EH (cell line): Measurements from ENCODE around the gene GAP43.

Experiments
- DNase-seq: peaks from one replicate; pipeline ENCODE4 v3.0.0-alpha.2; 2015; ENCODE audit warnings: low read depth

The GAP43 gene

DNA sequence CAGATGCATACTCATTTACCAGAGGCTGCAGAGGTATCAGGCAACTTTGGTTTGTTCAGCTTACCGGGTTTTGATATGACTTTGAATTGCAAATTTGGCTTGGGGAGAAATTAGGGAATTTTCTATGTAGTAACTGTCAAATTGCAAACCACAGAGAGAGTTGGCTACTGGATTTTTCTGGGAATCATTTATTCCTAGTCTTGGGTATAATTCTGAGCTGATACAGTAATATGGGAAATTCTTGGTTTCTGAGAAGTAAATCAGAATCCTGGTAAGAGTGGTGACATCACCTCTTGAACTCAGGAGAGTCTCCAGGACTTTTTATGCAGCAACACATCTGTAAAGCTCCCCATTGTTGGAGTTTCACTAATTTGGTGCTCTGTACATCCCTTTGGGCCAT, 39.0 kb downstream of the GAP43 start:
- DNase-seq = no peak

DNA sequence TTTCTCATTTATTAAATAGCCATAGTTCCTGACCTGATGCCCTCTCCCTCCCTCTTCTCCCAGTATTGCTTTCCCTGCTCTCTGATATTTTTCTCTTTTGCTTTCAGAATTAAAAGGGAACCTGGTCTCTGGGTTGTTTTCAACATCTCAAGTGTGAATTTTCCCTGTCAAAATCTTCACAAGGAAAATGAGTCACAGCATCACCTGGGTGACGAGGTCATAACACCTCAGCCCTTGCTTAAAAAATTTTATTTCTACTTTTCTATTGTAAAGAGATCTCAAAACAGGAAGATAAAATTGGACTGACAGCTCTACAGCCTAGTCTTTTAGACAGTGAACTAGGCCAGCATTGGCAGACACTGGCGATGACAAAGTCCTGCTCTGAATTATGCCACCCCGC, 40.1 kb downstream of the GAP43 start:
- no peak for DNase-seq

DNA sequence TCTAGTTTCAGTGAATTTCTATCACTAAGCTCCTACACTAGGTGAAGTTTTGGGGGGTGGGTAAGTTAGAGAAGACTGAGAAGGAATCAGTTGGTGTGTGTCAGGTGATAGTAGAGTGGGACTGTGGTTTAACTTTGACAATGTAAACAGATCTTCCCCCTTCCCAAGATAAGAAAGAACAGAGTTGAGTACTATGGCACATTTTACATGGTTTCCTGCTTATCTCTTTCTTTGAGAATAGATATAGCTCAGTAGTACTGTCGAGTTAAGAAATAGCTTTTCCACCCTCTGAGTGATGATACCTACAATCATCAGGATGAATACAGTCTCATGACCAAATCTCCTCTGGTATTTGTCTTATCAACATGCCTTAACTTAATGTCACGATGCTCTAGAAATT, 42.8 kb downstream of the GAP43 start:
- no peak for DNase-seq

DNA sequence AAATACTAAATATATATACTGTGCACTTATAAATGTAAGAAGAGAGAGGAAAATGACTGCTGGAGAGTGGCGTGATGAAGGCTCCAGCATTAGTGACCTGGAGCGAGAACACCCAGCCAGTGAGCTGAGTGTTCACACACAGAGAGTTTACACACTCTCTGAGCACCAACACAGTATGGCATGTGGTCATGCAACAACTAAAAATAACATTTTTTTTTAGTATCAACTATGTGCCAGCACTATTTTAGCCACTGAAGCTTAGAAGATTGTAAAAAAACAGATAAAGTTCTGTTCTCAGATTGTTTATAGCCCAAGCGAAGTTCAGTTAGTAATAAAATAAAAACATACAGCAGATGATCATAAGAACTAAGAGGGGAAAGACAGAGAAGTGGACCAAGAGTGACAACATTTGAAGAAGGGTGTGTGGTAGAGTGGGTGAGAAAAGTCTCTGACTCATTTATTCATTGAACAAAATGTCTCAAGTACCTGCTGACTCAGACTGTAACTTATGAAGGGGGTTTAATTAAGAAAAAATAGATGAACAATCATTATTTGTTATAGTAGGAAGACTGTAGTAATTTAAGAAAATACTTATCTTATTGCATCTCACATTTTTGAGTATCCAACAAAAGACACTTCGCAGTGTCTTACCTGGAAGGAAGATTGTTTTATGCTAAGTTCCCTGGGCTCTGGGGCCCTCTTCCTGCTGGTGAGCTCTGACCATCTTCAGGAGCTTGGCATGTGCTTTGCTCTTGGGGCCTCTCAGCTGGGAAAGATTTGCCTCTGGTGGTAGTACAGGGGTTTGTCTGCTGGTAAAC, 43.8 kb downstream of the GAP43 start:
- no peak for DNase-seq

DNA sequence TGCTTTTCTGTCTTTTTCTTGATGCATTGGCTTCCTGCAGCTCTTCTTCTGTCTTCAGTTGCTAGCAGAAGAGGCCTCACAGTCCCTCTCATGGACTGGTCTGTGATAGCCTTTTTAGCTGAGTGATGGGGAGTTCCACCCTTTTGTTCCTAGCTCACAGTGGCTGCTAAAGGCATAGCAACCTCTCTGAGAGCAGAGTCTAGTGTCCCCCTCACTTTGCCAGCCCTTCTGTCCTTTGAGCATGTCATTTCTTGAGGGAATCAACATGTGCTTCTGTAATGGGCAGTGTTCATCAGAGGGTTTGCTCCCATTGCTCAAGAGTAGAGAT, 44.4 kb downstream of the GAP43 start:
- DNase-seq = no peak

DNA sequence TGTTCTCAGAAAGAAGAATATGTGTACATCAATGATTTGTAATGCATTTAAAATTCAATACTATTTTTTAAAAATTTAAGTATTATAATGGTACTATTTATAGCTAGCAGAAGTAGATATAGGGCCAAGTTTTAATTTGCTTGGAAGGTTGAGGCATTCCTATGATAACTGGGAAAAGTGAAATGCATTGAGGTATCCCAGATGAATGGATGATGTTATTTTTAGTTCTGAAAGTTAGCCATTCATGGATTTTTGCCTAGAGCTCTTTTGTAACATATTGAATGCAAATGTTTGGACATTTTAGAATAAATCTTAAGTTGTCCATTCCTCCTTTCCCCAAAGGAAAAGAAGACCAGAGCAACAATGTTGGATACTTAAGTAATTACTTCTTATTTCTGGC, 47.6 kb downstream of the GAP43 start:
- no peak for DNase-seq

DNA sequence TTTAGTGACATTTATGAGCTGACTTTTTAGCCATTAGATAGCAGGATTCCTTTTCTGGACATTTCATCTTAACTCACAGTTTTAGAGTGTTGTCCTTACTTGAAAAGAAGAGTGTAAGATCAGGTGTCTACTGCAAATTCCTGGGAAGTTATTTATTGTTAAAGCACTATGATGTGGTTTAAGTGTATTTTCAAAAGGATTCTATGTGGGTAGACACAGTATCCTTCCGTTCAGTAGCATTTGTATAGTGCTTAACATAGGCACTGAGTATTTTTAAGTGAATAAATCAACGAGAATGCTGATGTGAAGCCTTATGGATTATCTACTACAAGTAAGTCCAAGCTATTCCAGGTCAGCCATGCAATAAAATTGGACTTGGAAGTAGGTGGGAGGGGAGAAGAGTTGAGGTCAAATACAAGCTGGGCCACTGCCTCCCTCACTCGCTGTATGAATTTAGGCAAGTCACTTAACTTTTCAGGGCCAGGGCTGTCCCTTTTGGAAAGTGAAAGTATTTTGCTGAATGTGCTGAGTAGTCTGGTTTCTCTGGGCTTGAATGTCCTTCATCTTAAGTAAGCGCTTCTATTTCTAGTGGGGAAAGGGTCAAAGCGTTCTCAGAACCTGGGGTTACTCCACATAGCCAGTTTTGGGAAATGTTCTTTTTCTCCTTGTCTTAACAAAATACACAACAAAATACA, 48.6 kb downstream of the GAP43 start:
- DNase-seq = no peak

DNA sequence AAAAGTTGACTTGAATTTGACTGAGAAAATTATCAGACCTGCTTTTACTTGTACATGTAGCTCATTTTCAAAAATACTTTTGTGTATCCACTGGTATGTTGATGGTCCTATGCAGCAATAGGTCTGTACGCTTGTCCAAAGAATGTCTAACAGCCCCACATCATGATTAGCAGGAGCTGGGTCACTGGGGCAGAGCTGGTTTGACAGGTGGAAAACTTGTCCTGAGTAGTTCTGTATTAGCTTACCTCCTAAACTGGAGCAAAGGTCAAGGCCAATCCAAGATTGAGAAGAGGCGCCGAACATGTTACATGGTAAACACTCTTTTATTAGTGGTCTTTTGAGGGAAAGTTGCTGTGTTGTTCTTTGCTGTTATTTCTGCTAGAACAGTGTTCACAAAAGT, 50.6 kb downstream of the GAP43 start:
- DNase-seq = no peak

DNA sequence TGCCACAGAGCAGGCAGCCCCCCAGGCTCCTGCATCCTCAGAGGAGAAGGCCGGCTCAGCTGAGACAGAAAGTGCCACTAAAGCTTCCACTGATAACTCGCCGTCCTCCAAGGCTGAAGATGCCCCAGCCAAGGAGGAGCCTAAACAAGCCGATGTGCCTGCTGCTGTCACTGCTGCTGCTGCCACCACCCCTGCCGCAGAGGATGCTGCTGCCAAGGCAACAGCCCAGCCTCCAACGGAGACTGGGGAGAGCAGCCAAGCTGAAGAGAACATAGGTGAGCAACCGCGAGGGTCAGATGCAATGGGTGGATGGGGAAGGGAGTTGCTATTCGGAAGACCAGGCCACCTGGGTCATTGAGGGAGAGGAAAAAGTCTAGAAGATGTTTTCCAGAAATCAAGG, 53.0 kb downstream of the GAP43 start:
- DNase-seq = no peak

DNA sequence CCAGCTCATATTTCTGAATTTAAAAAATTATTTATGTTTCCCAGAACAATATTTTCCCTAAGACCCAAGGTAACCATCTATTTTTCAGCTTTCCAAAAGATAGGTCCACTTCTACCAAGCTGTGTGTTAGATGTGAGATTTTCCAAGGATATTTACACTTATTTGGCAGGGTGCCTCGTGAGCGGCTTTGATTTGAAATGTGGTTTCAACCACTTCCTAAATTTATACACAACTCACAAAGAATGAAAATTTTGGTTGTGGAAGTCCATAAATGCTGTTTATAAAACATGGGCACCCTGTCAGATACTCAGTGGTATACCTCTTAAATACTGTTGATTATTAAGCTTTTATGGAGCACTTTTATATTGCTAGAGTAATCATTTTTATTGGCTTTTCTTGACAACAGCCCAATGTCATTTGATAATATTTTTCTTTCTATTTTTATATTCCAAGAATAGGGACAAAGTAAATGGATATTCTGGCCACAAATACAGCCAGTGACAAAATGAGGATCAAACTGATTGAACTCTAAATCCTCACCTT, 57.6 kb downstream of the GAP43 start:
- no peak for DNase-seq

DNA sequence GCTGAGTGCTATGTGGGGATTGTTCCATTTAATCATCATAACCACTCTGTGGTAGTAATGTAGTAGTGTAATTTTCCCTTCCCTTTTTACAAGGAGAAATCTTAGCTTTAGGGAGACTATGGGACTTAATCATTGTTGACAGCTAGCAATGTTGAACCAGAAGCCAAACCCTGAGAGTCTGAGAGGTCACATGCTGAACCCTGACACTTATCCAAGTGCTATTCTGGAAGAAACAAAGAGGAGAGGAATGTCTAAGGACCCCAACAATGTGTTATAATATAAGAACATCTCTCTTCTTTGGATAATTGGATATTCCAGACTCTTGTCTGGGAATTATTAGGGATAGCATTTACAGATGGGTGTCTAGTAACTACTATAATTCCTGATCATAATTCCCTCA, 58.4 kb downstream of the GAP43 start:
- DNase-seq = no peak

DNA sequence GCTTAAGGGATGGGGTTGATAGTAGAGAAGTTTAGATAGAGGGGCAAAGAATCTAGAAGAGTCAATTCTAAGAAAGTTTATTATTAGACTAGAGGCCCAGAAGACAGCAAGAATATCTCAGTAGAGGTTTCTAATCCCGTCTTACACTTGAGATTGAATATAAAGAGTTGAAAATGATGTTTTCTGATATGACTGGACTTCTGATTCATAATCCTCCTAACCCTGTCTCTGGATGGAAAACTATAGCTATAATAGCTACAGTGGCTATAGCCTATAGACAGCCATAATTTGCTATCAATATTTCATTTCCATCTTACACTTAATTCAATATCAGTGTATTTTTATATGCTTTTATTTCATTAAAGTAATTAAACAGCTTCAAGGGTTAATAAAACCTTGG, 60.0 kb downstream of the GAP43 start:
- DNase-seq = no peak

DNA sequence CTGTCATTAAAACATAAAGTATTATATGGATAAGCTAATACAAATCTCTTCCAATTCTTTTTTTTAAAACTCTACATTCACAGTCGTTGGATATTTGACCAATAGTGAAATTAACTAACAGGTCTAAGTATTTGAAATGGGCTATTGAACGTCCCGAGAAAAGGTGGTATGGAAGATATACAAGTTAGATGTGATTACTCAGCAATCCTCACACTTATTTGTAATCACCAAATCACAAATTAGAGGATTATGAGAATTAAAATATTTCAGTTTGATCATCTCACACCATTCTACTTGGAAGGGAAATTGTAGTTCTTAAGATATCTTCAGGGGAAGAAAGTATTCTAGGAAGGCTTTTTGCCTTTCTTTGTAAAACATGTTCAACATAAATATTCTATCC, 60.5 kb downstream of the GAP43 start:
- DNase-seq = no peak

DNA sequence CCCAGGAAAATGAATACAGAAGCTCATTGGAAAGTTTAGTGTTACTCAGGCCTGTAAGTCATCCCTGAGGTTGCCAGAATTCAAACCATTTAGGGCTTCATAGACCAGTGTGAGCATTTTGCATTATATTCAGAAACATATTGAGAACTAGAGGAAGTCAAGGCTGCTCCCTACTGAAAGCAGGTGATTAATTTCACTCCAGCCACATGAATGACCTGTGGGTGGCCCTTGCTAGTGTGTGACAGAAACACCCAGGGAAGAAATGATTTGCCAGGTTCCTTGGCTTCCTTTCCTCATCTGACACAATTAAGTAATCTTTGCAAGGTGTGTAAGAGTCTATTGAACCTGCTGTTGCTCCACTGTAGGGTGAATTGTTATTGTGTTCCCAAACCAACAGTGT, 61.8 kb downstream of the GAP43 start:
- no peak for DNase-seq

DNA sequence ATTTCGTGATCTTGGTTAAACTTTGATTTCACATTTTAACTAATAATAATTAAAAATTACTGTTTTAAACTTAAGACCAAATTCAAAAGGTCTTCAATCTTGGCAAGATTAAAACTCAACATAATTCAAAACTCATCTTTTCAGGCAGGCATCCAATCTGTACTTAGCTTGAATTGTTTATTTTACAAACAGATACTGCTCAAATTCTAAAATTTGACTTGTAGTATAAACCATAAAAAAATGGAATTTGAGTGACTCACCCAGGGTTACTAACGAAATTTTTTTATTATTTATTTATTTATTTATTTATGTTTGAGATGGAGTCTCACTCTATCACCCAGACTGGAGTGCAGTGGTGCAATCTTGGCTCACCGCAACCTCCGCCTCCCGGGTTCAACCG, 64.4 kb downstream of the GAP43 start:
- DNase-seq = peak; percentile 42

DNA sequence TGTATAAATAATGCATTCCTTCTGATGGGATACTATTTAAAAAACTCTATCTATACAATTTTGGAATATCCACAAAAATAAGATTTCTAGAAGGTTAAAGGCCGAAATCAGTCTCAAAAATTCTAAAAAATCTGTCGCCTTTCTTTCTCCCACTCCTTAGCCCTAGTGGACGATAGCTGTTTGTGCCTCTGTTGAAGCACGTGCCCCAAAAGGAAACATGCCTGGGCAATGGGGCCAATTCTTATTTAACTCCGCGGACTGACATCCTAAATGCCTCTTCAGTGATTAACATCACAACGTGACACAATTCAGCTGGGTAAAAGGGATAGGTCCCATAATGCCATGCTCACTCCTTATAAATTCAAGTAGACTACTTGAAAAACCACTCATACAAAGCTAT, 65.1 kb downstream of the GAP43 start:
- no peak for DNase-seq

DNA sequence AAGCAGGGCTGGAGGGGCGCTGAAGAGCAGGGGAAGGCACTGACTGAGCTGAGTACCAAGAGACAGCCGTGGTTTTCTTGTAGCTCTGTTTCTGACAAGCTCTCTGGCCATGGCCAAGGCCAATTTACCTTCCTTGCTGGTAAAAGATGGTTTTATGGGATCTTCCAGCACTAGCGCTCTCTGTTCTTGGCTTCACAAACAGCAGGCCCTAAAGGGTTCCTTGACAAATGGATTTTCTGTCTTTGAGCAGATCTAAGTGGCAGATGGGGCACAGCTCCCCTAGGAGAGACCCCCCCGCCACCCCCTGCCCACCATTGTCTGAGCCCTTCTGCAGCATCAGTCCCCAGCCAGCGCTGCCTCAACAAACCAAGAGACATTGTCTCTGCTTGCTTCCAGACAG, 66.6 kb downstream of the GAP43 start:
- DNase-seq = no peak

DNA sequence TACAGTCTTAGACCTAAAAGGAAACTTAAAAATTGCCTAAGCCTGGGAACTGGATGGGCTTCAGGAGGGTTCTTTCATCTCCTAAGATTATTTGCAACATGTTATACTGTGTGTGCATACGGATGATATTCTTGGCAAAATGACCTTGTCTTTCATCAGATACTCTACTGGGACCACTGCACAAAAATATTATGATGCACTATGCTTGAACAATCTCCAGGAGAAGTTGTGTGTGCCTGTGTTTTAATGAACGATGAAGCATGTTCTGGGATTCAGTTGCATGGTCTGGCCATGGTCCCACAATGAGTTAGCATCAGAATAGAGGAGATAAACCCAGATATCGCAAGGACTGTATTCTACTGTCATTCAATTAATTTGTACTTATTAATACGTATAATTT, 68.7 kb downstream of the GAP43 start:
- DNase-seq = no peak

DNA sequence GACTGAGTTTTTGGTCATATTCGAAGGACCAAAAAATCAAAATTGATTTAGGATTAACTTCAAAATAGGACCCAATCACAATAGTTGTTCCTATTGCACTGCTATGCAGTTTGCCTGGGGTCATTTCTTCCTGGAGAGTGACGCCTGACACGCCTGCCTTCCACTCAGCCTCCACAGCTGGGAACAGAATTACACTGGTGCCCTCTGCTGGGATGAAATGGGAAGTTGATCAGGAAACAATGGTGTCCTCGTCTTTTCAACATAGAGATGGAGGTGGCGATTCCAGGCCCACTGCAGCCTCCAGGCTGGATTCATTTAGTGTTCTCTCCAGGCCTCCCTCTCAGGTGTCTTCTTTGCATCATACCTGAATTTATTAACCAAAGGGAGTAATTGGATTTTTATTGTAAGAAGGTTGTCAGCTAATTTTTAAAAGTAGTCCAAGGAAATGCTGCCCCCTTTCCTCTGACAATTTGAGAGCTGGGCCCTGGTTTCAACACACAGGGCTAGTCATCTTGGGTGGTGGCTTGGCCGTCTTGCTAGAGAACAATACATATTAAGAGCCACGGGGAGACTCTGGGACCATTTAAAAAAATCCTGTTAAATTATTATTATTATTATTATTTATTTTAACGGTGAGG, 69.7 kb downstream of the GAP43 start:
- DNase-seq = peak; percentile 81

DNA sequence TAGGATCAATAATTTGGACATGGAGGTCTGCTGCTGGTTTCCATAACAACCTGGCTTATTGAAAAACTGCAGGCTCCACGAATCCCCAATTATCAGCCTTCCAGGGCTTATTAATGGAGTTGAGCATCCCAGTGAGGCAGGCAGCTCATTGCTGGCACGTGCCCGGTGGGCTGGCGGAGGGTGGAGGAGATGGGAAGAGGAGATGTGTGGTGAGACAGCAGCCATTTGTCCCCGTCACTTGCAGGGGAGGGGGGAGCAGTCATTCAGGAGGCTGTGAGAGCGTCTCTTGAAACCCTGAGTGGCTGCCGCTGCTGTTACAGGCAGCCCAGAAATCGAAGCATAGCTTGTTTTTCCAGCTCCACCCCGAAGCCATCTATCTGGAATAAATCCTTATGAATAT, 70.6 kb downstream of the GAP43 start:
- DNase-seq = no peak

DNA sequence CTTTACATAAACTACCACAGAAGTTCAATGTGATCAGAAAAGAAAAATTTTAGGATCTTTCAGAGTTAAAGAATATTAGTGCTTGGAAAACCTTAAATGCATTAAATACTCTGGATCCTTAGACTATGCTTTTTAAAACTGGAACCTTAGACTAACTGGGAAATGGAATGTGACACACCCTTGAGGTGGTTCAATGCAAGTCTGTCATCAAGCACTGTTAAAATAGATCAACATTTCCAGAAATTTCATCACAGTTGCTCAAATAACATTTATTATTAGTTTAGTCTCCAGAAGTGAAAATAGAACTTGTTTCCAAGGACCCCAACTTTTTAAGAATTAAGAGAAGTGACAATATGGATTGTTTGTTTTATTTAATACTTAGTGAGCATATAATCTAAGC, 71.8 kb downstream of the GAP43 start:
- no peak for DNase-seq

DNA sequence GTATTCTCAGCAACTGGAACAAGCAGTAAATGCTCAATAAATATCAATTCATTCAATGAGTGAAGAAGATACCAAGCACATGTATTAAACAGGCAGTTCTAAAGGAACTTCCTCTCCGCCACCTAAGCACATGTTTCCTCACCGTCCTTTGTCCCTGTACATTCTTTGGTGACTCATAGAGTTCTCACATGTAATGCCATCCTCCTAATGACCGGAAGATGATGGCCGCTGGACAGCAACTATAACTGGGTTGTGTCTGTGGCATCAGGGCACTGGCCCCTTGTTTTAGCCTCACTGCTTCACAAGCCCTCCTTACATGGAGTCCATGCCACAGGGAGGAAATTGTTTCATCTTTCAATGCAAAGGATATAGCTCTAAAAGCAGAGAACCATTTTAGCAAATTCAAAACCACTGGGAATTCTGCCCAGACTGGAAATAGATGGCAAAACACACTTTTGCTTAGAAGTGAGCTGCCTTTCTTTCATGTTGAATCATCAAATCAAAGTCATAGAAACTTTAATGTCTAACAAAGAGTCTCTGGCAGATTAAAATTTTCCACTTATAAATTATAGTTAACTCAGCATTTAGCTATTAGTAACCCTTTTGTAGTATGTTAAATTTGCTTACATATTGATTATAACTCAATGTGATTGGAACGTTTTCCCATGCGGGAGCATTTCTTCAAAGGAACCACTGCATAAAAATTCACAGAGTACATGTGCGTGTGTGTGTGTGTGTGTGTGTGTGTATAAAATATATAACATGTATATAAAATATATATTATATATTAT, 74.1 kb downstream of the GAP43 start:
- DNase-seq = peak; percentile 20
